IPS-18a (cell line): ENCODE data around the gene ZBED1.
"Not testable (repeated sequence)": the region's sequence is repeated elsewhere in the genome, so short reads cannot be mapped to it uniquely, and the experiment has no call there.

ENCODE experiments used
- H3K27ac ChIP-seq: one replicate; pipeline ENCODE4 v1.5.1; 2013; ENCODE audit warnings: low read length
- H3K27me3 ChIP-seq: one replicate; pipeline ENCODE4 v1.6.1; 2013; ENCODE audit warnings: mild to moderate bottlenecking, low read length; ENCODE audit not compliant: control insufficient read depth, insufficient read depth
- H3K36me3 ChIP-seq: one replicate; pipeline ENCODE4 v1.6.1; 2013; ENCODE audit warnings: low read depth, low read length; ENCODE audit not compliant: control insufficient read depth
- H3K4me1 ChIP-seq: one replicate; pipeline ENCODE4 v1.6.1; 2013; ENCODE audit warnings: low read depth, low read length; ENCODE audit not compliant: control insufficient read depth
- H3K4me3 ChIP-seq: one replicate; pipeline ENCODE4 v1.5.1; 2013; ENCODE audit warnings: low read length
- H3K9ac ChIP-seq: one replicate; pipeline ENCODE4 v1.6.1; 2013; ENCODE audit warnings: mild to moderate bottlenecking, low read length, moderate library complexity
- H3K9me3 ChIP-seq: one replicate; pipeline ENCODE4 v1.6.1; 2013; ENCODE audit warnings: low read depth, low read length; ENCODE audit not compliant: control insufficient read depth

ZBED1 gene

GRCh38 chrX:2466876-2467656, 33.7 kb downstream of the ZBED1 start:
- Histone ChIP-seq H3K27ac (no peak overlapping the region), H3K4me3 (no peak overlapping the region), H3K9me3 (peaks cover 23% of the 10 kb centered on the region), H3K9ac (no peak overlapping the region), H3K36me3 (no peaks in the 10 kb centered on the region), H3K27me3 (no peaks in the 10 kb centered on the region), H3K4me1 (peaks cover 6% of the 10 kb centered on the region)

GRCh38 chrX:2464677-2465166, 36.1 kb downstream of the ZBED1 start:
- Histone ChIP-seq H3K4me3 (no peak overlapping the region), H3K36me3 (no peaks in the 10 kb centered on the region), H3K4me1 (peaks cover 6% of the 10 kb centered on the region), H3K27ac (no peak overlapping the region), H3K27me3 (no peaks in the 10 kb centered on the region), H3K9me3 (peaks cover 20% of the 10 kb centered on the region), H3K9ac (no peak overlapping the region)

GRCh38 chrX:2463973-2464676, 36.7 kb downstream of the ZBED1 start:
- H3K27me3 ChIP-seq = no peaks in the 10 kb centered on the region
- H3K36me3 ChIP-seq = no peaks in the 10 kb centered on the region
- no peak overlapping the region for H3K9ac ChIP-seq
- H3K27ac ChIP-seq = no peak overlapping the region
- H3K4me3 ChIP-seq = no peak overlapping the region
- H3K9me3 ChIP-seq = peaks cover 20% of the 10 kb centered on the region
- H3K4me1 ChIP-seq = peaks cover 6% of the 10 kb centered on the region

- not testable (repeated sequence) for H3K27me3 ChIP-seq, H3K36me3 ChIP-seq, H3K27ac ChIP-seq, H3K9ac ChIP-seq, H3K4me1 ChIP-seq, H3K4me3 ChIP-seq
- H3K9me3 ChIP-seq = peaks cover 20% of the 10 kb centered on the region
Measured at GRCh38 chrX:2463481-2463880, 37.3 kb downstream of the ZBED1 start.

GRCh38 chrX:2462780-2463179, 38.0 kb downstream of the ZBED1 start:
- no peaks in the 10 kb centered on the region for H3K36me3 ChIP-seq

GRCh38 chrX:2462074-2462473, 38.7 kb downstream of the ZBED1 start:
- Histone ChIP-seq H3K27me3 (no peaks in the 10 kb centered on the region), H3K4me3 (no peak overlapping the region), H3K9me3 (peaks cover 20% of the 10 kb centered on the region), H3K4me1 (peaks cover 6% of the 10 kb centered on the region), H3K9ac (no peak overlapping the region), H3K36me3 (no peaks in the 10 kb centered on the region), H3K27ac (no peak overlapping the region)

More at GRCh38 chrX:2462780-2463179, 38.0 kb downstream of the ZBED1 start:
- Histone ChIP-seq H3K4me1 (peaks cover 6% of the 10 kb centered on the region), H3K27ac (no peak overlapping the region), H3K27me3 (no peaks in the 10 kb centered on the region), H3K9me3 (peaks cover 20% of the 10 kb centered on the region), H3K9ac (no peak overlapping the region), H3K4me3 (no peak overlapping the region)

GRCh38 chrX:2461711-2462016, 39.1 kb downstream of the ZBED1 start:
- Histone ChIP-seq H3K27ac (no peak overlapping the region), H3K9ac (no peak overlapping the region), H3K9me3 (peaks cover 19% of the 10 kb centered on the region), H3K36me3 (no peaks in the 10 kb centered on the region), H3K4me1 (peaks cover 6% of the 10 kb centered on the region), H3K4me3 (no peak overlapping the region), H3K27me3 (no peaks in the 10 kb centered on the region)

GRCh38 chrX:2460821-2461710, 39.7 kb downstream of the ZBED1 start:
- H3K9ac ChIP-seq, H3K27me3 ChIP-seq, H3K4me3 ChIP-seq, H3K4me1 ChIP-seq, H3K27ac ChIP-seq, H3K36me3 ChIP-seq: not testable (repeated sequence)
- peaks cover 15% of the 10 kb centered on the region for H3K9me3 ChIP-seq

- H3K4me3 ChIP-seq, H3K4me1 ChIP-seq, H3K27me3 ChIP-seq, H3K36me3 ChIP-seq, H3K9me3 ChIP-seq, H3K9ac ChIP-seq, H3K27ac ChIP-seq: not testable (repeated sequence)
Measured at GRCh38 chrX:2460048-2460447, 40.7 kb downstream of the ZBED1 start.

- Histone ChIP-seq H3K4me1 (peaks cover 6% of the 10 kb centered on the region), H3K27ac (no peak overlapping the region), H3K4me3 (no peak overlapping the region), H3K27me3 (no peaks in the 10 kb centered on the region), H3K9me3 (no peaks in the 10 kb centered on the region), H3K9ac (no peak overlapping the region), H3K36me3 (no peaks in the 10 kb centered on the region)
Measured at GRCh38 chrX:2458309-2458708, 42.5 kb downstream of the ZBED1 start.

GRCh38 chrX:2457289-2458133, 43.3 kb downstream of the ZBED1 start:
- Histone ChIP-seq H3K27me3 (no peaks in the 10 kb centered on the region), H3K36me3 (no peaks in the 10 kb centered on the region), H3K4me3 (no peak overlapping the region), H3K27ac (no peak overlapping the region), H3K9ac (no peak overlapping the region), H3K9me3 (no peaks in the 10 kb centered on the region), H3K4me1 (no peaks in the 10 kb centered on the region)
